Heart right ventricle (tissue), 16 donors: ENCODE measurements around the gene WDR59. TPM values are rescaled to one million over a fixed set of nuclear protein-coding genes. Genes with fewer than 3 reads are reported as not detected.
A peak's percentile ranks its signal among the peaks of the same experiment; 100 is the strongest.
"Not testable (repeated sequence)": the region's sequence is repeated elsewhere in the genome, so short reads cannot be mapped to it uniquely, and the experiment has no call there.

Source experiments
- ATAC-seq, 8 donors: fragments of 200-7000 bp; cut with Tn5 transposase; one replicate each; pipeline ENCODE4 v1.9.1; 2020; ENCODE audit warnings: mild to moderate bottlenecking in 8 of 8, moderate library complexity in 8 of 8, moderate number of reproducible peaks in 1 of 8
- DNase-seq, 2 donors: peaks; one replicate each; pipeline ENCODE4 v3.0.0-alpha.2; 2020
- H3K27ac ChIP-seq, 10 donors: fragments of 200-600 bp; sonication (generic) in 2 of 10; one replicate each; pipeline versions ENCODE4 v1.5.0 to v1.8.0; 2020 to 2022; ENCODE audit warnings: mild to moderate bottlenecking in 3 of 10
- H3K27me3 ChIP-seq, 7 donors: fragments of 200-600 bp; one replicate each; pipeline ENCODE4 v1.8.0; 2021 to 2022; ENCODE audit warnings: mild to moderate bottlenecking in 2 of 7
- H3K36me3 ChIP-seq, 9 donors: fragments of 200-600 bp; sonication (generic) in 1 of 9; one replicate each; pipeline versions ENCODE4 v1.5.0 to v1.8.0; 2020 to 2022; ENCODE audit warnings: mild to moderate bottlenecking in 2 of 9
- H3K4me1 ChIP-seq, 9 donors: fragments of 200-600 bp; sonication (generic) in 1 of 9; one replicate each; pipeline versions ENCODE4 v1.5.0 to v1.8.0; 2020 to 2022; ENCODE audit warnings: mild to moderate bottlenecking in 4 of 9
- H3K4me3 ChIP-seq, 10 donors: fragments of 200-600 bp; sonication (generic) in 2 of 10; one replicate each; pipeline versions ENCODE4 v1.5.0 to v1.8.0; 2020 to 2022; ENCODE audit warnings: mild to moderate bottlenecking in 7 of 10, moderate library complexity in 2 of 10
- H3K9me3 ChIP-seq, 11 donors: fragments of 200-600 bp in 10 of 11; sonication (generic) in 2 of 11; one replicate each; pipeline versions ENCODE4 v1.5.0 to v1.8.0; 2013 to 2022; ENCODE audit warnings: mild to moderate bottlenecking in 2 of 11, control low read depth in 1 of 11, moderate library complexity in 1 of 11
- CTCF ChIP-seq, 9 donors: fragments of 200-600 bp; sonication (generic) in 2 of 9; IDR thresholded peaks; one replicate each; pipeline versions ENCODE4 v1.5.0 to v1.8.0; 2021 to 2022; ENCODE audit warnings: antibody characterized with exemption in 9 of 9, mild to moderate bottlenecking in 5 of 9, moderate library complexity in 1 of 9
- WGBS, 2 donors: extraction: QIAGEN DNeasy Blood & Tissue Kit; methylation state at CpG; one replicate each; pipeline ENCODE4 v1.1.7; 2013; ENCODE audit warnings: inconsistent platforms in 1 of 2; 5-methylcytosine and 5-hydroxymethylcytosine counted together
- intact Hi-C, 10 donors: fragments of 100-400 bp; cut with DNase I; formaldehyde crosslinking; loops; one replicate each; pipeline versions ENCODE4 v1.11.1 to v1.14.2; 2022
- polyA plus RNA-seq, 2 donors: library from polyadenylated mRNA; stranded (reverse); fragments of 200-250 nt; gene quantifications; one replicate each; pipeline ENCODE4 v1.2.3, GENCODE V29; 2013
- total RNA-seq, 10 donors: library from RNA; stranded (reverse); fragmentation: NEBNext Ultra II Directional in 3 of 10; extraction: Animal tissue kit (Norgen Biotek cat#: 25700) in 3 of 10; gene quantifications; one replicate each; pipeline versions ENCODE4 v1.2.1 to v1.2.4, GENCODE V29; 2021 to 2023
- donor health status: Arrhythmogenic right ventricular cardiomyopathy.
- donor health status: ischemic (EF 13 %, LVEDD 7.1; RV severe dilation, severe dysfunction).
- donor health status: healthy with polysubstance abuse.
- donor health status: DM: no; HTN: yes; CAD: no.
- donor health status: DM: no; HTN: no; CAD: no.
- donor health status: ischemic (EF 25% LVEDD 6.9; RV normal size, moderate dysfunction).
- donor health status: ischemic (EF 25% LVEDD 5.7; RV mildly dilated, moderate dysfunction).
- donor health status: healthy.
- donor health status: DM: yes; HTN: yes; CAD: no.
- donor health status: Ischemic cardiomyopathy.
- donor health status: ischemic (EF 35%, LVEDD 5.7; RV mildly dilated, moderate dysfunction).
- donor health status: nonischemic (EF 11% LVEDD 7.7; RV severe dilation, severe dysfunction).
- donor health status: DM: yes; HTN: yes; CAD: no.
- donor health status: PGD.
- donor health status: ischemic (EF 29% LVEDD 5.4; RV normal size, mild dysfunction).
- donor health status: nonischemic (EF 23%, LVEDD 6.1; RV moderate dilation, normal function).

WDR59 gene
- total and polyA plus RNA-seq, 12 donors, result 15.6 to 63.5 (median 40.9) TPM

GRCh38 chr16:75014318-75014717, 29.4 kb upstream of the WDR59 start:
- WGBS, 2 donors, result 96 to 97% methylated on average over 2 of the region's 2 CpGs
- DNase-seq (no peak), ATAC-seq (no peak)
- H3K4me1 ChIP-seq, result peaks cover 10 to 84% (median 53%) of the 10 kb centered on the region in 9 donors
- no peaks in the 10 kb centered on the region for H3K36me3 ChIP-seq
- H3K9me3 ChIP-seq, result no peaks in the 10 kb centered on the region
- no peaks in the 10 kb centered on the region for H3K27me3 ChIP-seq
- intact Hi-C loops, result no loop called here
- no peak for TF ChIP-seq CTCF (IDR thresholded peaks at IDR 0.05)
- H3K27ac ChIP-seq, result peak overlapping the region in 1 of 10 donors; percentile 91
- no peak overlapping the region for H3K4me3 ChIP-seq

GRCh38 chr16:75013123-75013522, 28.2 kb upstream of the WDR59 start:
- H3K36me3 ChIP-seq, H3K4me3 ChIP-seq, H3K9me3 ChIP-seq, ATAC-seq, DNase-seq, H3K27me3 ChIP-seq, intact Hi-C loops: not testable (repeated sequence)
- Histone ChIP-seq H3K4me1 (peaks cover 10 to 73% (median 49%) of the 10 kb centered on the region in 9 donors), H3K27ac (peak overlapping the region in 9 of 10 donors; percentile 51 to 91 (median 74))
- 85 to 88% methylated on average over 6 of the region's 6 CpGs for WGBS, 2 donors

- Histone ChIP-seq H3K27me3 (no peaks in the 10 kb centered on the region), H3K9me3 (no peaks in the 10 kb centered on the region), H3K4me1 (peaks cover 10 to 68% (median 43%) of the 10 kb centered on the region in 9 donors), H3K4me3 (peak overlapping the region in 1 of 10 donors; percentile 10), H3K27ac (peak overlapping the region; percentile 51 to 91 (median 74)), H3K36me3 (no peaks in the 10 kb centered on the region)
- TF ChIP-seq CTCF (IDR thresholded peaks at IDR 0.05), result no peak
- intact Hi-C loops, result no loop called here
- 51 to 63% methylated on average over 8 of the region's 8 CpGs for WGBS, 2 donors
- peak in 7 of 8 donors; percentile 16 to 73 (median 50) for ATAC-seq
- no peak for DNase-seq
Measured at GRCh38 chr16:75012380-75013081, 27.6 kb upstream of the WDR59 start.

- no peak for TF ChIP-seq CTCF (IDR thresholded peaks at IDR 0.05)
- Histone ChIP-seq H3K4me3 (peak overlapping the region in 1 of 10 donors; percentile 10), H3K4me1 (peaks cover 10 to 60% (median 35%) of the 10 kb centered on the region in 9 donors), H3K27me3 (no peaks in the 10 kb centered on the region), H3K36me3 (no peaks in the 10 kb centered on the region), H3K27ac (peak overlapping the region; percentile 51 to 91 (median 74)), H3K9me3 (no peaks in the 10 kb centered on the region)
- DNase-seq (peak in 1 of 2 donors; percentile 38), ATAC-seq (peak; percentile 56 to 94 (median 83))
- intact Hi-C loops, result no loop called here
- 20 to 34% methylated on average over 3 of the region's 3 CpGs for WGBS, 2 donors
Measured at GRCh38 chr16:75011634-75012307, 26.8 kb upstream of the WDR59 start.
